GM10266 (cell line): ENCODE data around the gene DIPK1A.

ENCODE experiments used
- DNase-seq: peaks from one replicate; pipeline ENCODE4 v3.0.0; 2012; ENCODE audit errors: extremely low spot score
- TF ChIP-seq, protein P1 (sequence below): IDR thresholded peaks from 2 replicates; pipeline ENCODE4 v1.5.1; 2012; ENCODE audit warnings: mild to moderate bottlenecking, low read depth; ENCODE audit not compliant: control insufficient read depth, insufficient read depth; ENCODE audit errors: missing control alignments

Gene DIPK1A

DNA sequence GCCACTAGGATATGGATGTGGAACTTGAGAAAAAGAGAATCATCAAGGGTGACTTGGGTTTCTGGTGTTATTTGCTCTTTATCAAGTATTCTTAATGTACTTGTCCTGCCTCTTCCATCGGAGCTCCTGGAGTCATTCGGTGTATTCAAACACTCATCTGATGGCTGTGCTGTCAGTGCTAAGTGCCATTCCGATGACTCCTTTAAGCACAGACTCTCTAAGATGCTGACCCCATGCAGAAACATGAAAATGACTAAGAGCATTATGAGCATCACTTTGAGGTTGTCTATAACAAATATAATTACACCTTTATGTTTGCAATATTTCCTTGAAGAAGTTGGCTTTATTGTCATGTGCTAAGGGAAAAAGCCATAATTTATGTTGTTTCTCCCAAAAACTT is 140.7 kb downstream of the DIPK1A start:
- TF ChIP-seq, protein P1, sequence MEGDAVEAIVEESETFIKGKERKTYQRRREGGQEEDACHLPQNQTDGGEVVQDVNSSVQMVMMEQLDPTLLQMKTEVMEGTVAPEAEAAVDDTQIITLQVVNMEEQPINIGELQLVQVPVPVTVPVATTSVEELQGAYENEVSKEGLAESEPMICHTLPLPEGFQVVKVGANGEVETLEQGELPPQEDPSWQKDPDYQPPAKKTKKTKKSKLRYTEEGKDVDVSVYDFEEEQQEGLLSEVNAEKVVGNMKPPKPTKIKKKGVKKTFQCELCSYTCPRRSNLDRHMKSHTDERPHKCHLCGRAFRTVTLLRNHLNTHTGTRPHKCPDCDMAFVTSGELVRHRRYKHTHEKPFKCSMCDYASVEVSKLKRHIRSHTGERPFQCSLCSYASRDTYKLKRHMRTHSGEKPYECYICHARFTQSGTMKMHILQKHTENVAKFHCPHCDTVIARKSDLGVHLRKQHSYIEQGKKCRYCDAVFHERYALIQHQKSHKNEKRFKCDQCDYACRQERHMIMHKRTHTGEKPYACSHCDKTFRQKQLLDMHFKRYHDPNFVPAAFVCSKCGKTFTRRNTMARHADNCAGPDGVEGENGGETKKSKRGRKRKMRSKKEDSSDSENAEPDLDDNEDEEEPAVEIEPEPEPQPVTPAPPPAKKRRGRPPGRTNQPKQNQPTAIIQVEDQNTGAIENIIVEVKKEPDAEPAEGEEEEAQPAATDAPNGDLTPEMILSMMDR, result no peak
- DNase-seq, result no peak

DNA sequence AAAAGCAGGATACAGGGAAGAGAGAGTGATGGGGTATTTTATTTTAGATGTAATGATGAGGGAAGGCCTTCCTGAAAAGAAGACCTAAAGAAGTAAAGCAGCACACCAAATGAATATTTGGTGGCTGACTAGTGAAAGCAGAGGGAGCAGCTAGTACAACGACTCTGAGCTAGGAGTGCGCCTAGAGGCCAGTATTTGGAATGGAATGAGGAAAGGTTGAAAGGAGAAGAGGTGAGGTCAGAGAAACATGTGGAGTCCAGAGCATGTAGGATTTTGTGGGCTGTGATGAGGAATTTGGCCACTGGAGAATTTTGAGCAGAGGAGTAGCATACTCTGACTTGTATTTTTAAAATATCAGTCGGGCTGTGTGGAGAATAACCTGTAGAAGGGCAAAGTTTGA is 141.2 kb downstream of the DIPK1A start:
- TF ChIP-seq, protein P1, result no peak

DNA sequence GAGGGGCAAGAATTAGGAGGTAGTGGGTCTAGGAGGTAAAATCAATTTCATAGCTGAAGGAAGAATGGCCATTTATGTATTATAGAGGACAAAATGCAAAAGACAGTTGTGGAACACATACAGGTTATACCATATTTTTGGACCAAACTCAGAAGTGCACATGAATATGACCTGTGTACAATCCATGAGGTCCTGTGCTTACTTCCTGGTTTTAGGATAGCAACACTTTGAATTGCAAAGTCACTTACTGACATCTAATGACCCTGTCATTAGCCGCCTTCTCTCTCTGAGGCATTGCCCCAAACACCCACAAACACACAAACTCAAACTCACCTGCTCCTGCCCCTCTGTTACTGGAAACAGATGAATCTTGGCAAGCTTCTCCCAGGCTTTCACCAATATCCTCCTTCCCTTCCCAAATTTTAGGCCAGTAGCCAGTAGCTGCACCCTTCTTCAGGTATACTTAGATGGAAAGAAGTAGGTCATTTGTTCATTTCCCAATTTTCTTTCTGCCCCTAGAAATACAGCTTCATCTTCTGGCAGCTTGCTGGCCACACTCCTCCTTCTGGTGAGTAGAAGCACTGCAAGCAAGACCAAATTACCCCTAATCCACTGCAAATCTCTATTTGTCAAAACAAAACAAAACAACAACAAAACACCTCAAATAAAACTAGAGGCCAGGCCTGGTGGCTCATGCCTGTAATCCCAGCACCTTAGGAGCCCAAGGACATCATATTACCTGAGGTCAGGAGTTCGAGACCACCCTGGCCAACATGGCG is 143.1 kb downstream of the DIPK1A start:
- TF ChIP-seq, protein P1, result peak; percentile 75
- DNase-seq, result peak; percentile 49

More for the DNA sequence above, 141.2 kb downstream of the DIPK1A start:
- no peak for DNase-seq

DNA sequence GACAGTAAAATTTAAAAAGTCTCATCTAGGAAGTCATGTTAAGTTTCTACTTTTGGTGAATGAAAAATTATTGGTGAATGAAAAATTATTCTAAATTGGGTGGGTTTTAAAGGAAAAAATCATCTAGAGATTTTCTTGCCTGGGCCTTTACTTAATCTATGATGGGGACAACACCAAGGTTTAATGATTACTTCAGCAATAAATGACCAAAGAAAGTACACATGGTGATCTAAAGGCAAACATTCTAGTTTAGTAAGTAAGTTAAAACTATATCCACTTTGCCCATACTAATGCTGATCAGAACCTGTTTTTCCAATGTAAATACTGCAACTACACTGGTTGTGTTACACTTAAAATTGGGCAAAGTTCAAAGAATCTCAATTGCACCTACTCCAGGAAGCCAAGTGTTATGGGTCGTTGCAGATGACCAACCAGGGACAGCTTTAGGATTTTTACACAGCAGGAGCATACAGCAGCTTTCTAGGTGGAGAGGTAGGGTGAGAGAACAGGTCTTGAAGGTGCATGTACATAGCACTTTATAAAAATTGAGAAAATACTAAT is 144.0 kb downstream of the DIPK1A start:
- TF ChIP-seq, protein P1, result no peak
- no peak for DNase-seq

DNA sequence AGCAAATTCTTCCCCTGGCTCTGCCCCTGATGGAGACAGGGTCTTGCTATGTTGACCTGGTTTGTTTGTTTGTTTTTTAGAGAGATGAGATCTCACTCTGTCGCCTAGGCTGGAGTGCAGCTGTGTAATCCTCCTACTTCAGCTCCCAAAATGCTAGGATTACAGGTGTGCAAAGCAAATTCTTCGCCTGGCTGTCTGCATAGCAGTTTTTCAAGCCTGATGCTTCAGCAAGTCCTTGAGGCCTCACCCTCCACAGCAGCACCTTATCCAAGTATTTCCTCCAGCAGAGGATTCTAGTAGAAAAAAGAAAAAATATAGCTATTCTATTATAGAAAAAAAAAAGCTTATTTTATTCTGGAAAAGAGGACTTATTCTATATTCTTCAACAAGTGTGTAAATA is 144.5 kb downstream of the DIPK1A start:
- TF ChIP-seq, protein P1, result no peak
- DNase-seq, result no peak

DNA sequence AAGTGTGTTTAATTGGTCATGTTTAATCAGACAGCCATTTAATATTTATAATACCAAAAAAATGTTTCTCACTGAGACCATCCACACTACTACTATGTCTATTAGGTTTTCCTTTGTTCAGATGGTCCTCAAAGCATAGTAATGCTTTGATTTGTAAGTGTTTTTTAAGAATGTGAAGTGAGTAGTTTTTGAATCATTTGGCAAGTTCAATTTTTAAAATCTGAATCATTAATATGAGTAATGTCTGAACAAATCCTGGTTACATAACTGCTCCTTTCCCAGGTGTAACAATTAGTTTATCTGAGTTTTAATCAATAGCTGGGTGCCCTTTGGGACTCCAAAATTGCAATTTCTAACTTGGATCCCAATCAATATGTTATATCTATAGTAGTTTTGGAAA is 152.9 kb downstream of the DIPK1A start:
- TF ChIP-seq, protein P1, result no peak
- DNase-seq, result no peak

DNA sequence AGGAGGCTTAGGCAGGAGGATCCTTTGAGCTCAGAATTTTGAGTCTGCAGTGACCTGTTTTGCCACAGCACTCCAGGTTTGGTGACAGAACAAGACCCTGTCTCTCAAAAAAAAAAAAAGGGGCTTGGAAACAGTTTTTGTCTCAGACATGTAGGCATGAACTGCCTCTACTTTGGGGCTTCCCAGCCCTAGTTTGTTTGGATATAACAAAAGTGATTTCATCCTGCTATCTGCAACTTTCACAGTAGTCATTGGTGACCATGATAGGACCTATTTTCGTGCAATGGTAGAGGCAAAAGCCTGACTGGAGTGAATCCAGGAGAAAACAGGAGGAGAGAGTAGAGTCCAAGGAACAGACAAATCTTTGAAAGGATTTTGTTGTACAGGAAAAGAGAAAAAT is 156.0 kb downstream of the DIPK1A start:
- TF ChIP-seq, protein P1, result no peak
- no peak for DNase-seq
